K562 (cell line): Measurements from ENCODE around the gene MRTFB. TPM values are rescaled to one million over a fixed set of nuclear protein-coding genes. Genes with fewer than 3 reads are reported as not detected.

Experiments used
- MGA ChIP-seq: fragments of 450-650 bp; IDR thresholded peaks from 2 replicates; pipeline ENCODE4 v1.6.1; 2016; ENCODE audit warnings: mild to moderate bottlenecking, moderate library complexity
- SAFB2 ChIP-seq: fragments of 200-400 bp; formaldehyde crosslinking; IDR thresholded peaks from 2 replicates; pipeline ENCODE4 v1.6.1; 2018; ENCODE audit warnings: borderline replicate concordance, low read length, low read depth, moderate library complexity; ENCODE audit not compliant: severe bottlenecking
- polyA plus RNA-seq, 8 experiments: library from polyadenylated mRNA; depleted of rRNA in 4 of 8; stranded (reverse) in 5 of 8; unstranded in 3 of 8; fragments of >200 nt; fragmentation: Nextera tagmentation in 2 of 8; fragmentation: Illumina TruSeq in 1 of 8; extraction: Ambion mirVana in 2 of 8; extraction: Trizol in 1 of 8; gene quantifications; 2 replicates each; pipeline versions ENCODE4 v1.2.1 to v1.2.3, GENCODE V29; 2011 to 2014; ENCODE audit warnings: inconsistent platforms in 1 of 8, missing spikeins in 1 of 8
- total RNA-seq, 7 experiments: library from RNA; depleted of rRNA in 6 of 7; stranded (reverse); fragments of >200 nt in 6 of 7; fragmentation: Illumina TruSeq in 2 of 7; extraction: Trizol in 2 of 7; gene quantifications; 2 replicates each; pipeline versions ENCODE4 v1.2.1 to v1.2.3, GENCODE V29; 2011 to 2021; ENCODE audit warnings: low replicate concordance in 1 of 7

Gene MRTFB
- total and polyA plus RNA-seq, 9 of the 15 experiments (the other 6 are each of a cell fraction or from before 2014, with no cell fraction given): 2.2 to 12.7 (median 7.0) TPM

- TF ChIP-seq MGA (no peak), SAFB2 (no peak)
These were observed 212.7 kb downstream of the MRTFB start (continued) for GRCh38 chr16:14283786-14284185.
